Neural progenitor cell (in vitro differentiated cells): ENCODE results near the gene SHROOM1. TPM values are rescaled to one million over a fixed set of nuclear protein-coding genes. Genes with fewer than 3 reads are reported as not detected.

Source experiments
- DNase-seq: peaks from one replicate; pipeline ENCODE4 v3.0.0-alpha.2; 2016; ENCODE audit warnings: low spot score
- H2AFZ ChIP-seq: fragments of 200-600 bp; sonication (generic); replicated peaks from 2 replicates; pipeline ENCODE4 v1.6.1; 2016; ENCODE audit warnings: antibody characterized with exemption
- H3F3A ChIP-seq: fragments of 200-600 bp; sonication (generic); 2 replicates; pipeline ENCODE4 v1.6.1; 2016; ENCODE audit warnings: antibody characterized with exemption, low read depth
- H3K27ac ChIP-seq: fragments of 200-600 bp; sonication (generic); 2 replicates; pipeline ENCODE4 v1.5.1; 2016; ENCODE audit warnings: mild to moderate bottlenecking
- H3K27me3 ChIP-seq: fragments of 200-600 bp; sonication (generic); 2 replicates; pipeline ENCODE4 v1.6.1; 2016; ENCODE audit warnings: mild to moderate bottlenecking, moderate library complexity
- H3K36me3 ChIP-seq: fragments of 200-600 bp; sonication (generic); 2 replicates; pipeline ENCODE4 v1.5.1; 2016
- H3K4me1 ChIP-seq: fragments of 200-600 bp; sonication (generic); 2 replicates; pipeline ENCODE4 v1.6.1; 2016; ENCODE audit warnings: mixed run types
- H3K4me2 ChIP-seq: fragments of 200-600 bp; sonication (generic); 2 replicates; pipeline ENCODE4 v1.6.1; 2016
- H3K4me3 ChIP-seq: fragments of 200-600 bp; sonication (generic); 2 replicates; pipeline ENCODE4 v1.5.1; 2016
- H3K79me2 ChIP-seq: fragments of 200-600 bp; sonication (generic); 2 replicates; pipeline ENCODE4 v1.6.1; 2016; ENCODE audit warnings: low read depth
- H3K9ac ChIP-seq: fragments of 200-600 bp; sonication (generic); 2 replicates; pipeline ENCODE4 v1.6.1; 2016
- H3K9me3 ChIP-seq: fragments of 200-600 bp; sonication (generic); 2 replicates; pipeline ENCODE4 v1.5.1; 2016; ENCODE audit warnings: low read depth
- H4K20me1 ChIP-seq: fragments of 200-600 bp; sonication (generic); 2 replicates; pipeline ENCODE4 v1.6.1; 2016; ENCODE audit warnings: low read depth
- H3K27ac Mint-ChIP-seq: 3 replicates; pipeline ENCODE4 v1.8.0; 2021; ENCODE audit warnings: mixed read lengths
- H3K27me3 Mint-ChIP-seq: 2 replicates; pipeline ENCODE4 v1.8.0; 2022; ENCODE audit warnings: low read depth, mild to moderate bottlenecking, inconsistent platforms, moderate library complexity, mixed read lengths; ENCODE audit not compliant: insufficient read depth
- H3K36me3 Mint-ChIP-seq: 3 replicates; pipeline ENCODE4 v1.8.0; 2021; ENCODE audit warnings: mixed read lengths
- H3K4me1 Mint-ChIP-seq: 3 replicates; pipeline ENCODE4 v1.8.0; 2021; ENCODE audit warnings: mixed read lengths
- H3K4me3 Mint-ChIP-seq: 3 replicates; pipeline ENCODE4 v1.8.0; 2021; ENCODE audit warnings: mild to moderate bottlenecking, moderate library complexity, mixed read lengths
- H3K9me3 Mint-ChIP-seq: 3 replicates; pipeline ENCODE4 v1.8.0; 2020; ENCODE audit warnings: mixed read lengths
- CTCF ChIP-seq: fragments of 200-600 bp; sonication (generic); IDR thresholded peaks from 2 replicates; pipeline ENCODE4 v1.5.1; 2017; ENCODE audit warnings: antibody characterized with exemption, mild to moderate bottlenecking
- EZH2 ChIP-seq: fragments of 200-600 bp; sonication (generic); IDR thresholded peaks from 2 replicates; pipeline ENCODE4 v1.6.1; 2017; ENCODE audit warnings: antibody characterized with exemption, mild to moderate bottlenecking, moderate library complexity
- EZH2phosphoT487 ChIP-seq: fragments of 200-600 bp; sonication (generic); IDR thresholded peaks from 2 replicates; pipeline ENCODE4 v1.6.1; 2017; ENCODE audit warnings: antibody characterized with exemption
- total RNA-seq: library from RNA; depleted of rRNA; stranded (reverse); fragments of >200 nt; gene quantifications from 2 replicates; pipeline ENCODE4 v1.2.3, GENCODE V29; 2015; ENCODE audit warnings: low replicate concordance

SHROOM1 gene
- total RNA-seq, 1 donor from 2014 or later: 0.36 TPM

- Histone ChIP-seq H2AFZ (peak overlapping the region; percentile 64), H3K79me2 (peaks cover 19% of the 10 kb centered on the region), H3K4me2 (peak overlapping the region; percentile 75), H3K27me3 (no peaks in the 10 kb centered on the region), H3K9me3 (no peaks in the 10 kb centered on the region), H3K27ac (peak overlapping the region; percentile 80), H3K9ac (no peak overlapping the region), H3K4me3 (peak overlapping the region; percentile 75), H3F3A (peaks cover 21% of the 10 kb centered on the region), H3K36me3 (no peaks in the 10 kb centered on the region), H3K4me1 (peaks cover 11% of the 10 kb centered on the region), H4K20me1 (peaks cover 13% of the 10 kb centered on the region)
- H3K36me3 Mint-ChIP-seq: peaks cover 10% of the 10 kb centered on the region
- peaks cover 22% of the 10 kb centered on the region for H3K4me1 Mint-ChIP-seq
- peak overlapping the region; percentile 99 for H3K27ac Mint-ChIP-seq
- H3K4me3 Mint-ChIP-seq: peak overlapping the region; percentile 100
- peaks cover 3% of the 10 kb centered on the region for H3K27me3 Mint-ChIP-seq
- no peaks in the 10 kb centered on the region for H3K9me3 Mint-ChIP-seq
- DNase-seq: no peak
- TF ChIP-seq EZH2phosphoT487: no peak
- no peak for TF ChIP-seq EZH2
- no peak for TF ChIP-seq CTCF
Measured at GRCh38 chr5:132865668-132866341, 35.4 kb upstream of the SHROOM1 start.

GRCh38 chr5:132860742-132861141 lies 30.3 kb upstream of the SHROOM1 start:
- H4K20me1 ChIP-seq: no peaks in the 10 kb centered on the region
- H3K4me3 ChIP-seq: no peak overlapping the region
- H3K27ac ChIP-seq: no peak overlapping the region
- H3K4me2 ChIP-seq: no peak overlapping the region
- H3K36me3 Mint-ChIP-seq: no peaks in the 10 kb centered on the region
- no peak overlapping the region for H3K4me3 Mint-ChIP-seq
- H3K4me1 Mint-ChIP-seq: peaks cover 6% of the 10 kb centered on the region
- peaks cover 4% of the 10 kb centered on the region for H3K4me1 ChIP-seq
- H3K36me3 ChIP-seq: no peaks in the 10 kb centered on the region
- TF ChIP-seq CTCF (no peak), EZH2 (no peak), EZH2phosphoT487 (no peak)
- H3K27ac Mint-ChIP-seq: no peak overlapping the region
- H3F3A ChIP-seq: peaks cover 8% of the 10 kb centered on the region
- H2AFZ ChIP-seq: no peak overlapping the region
- H3K27me3 ChIP-seq: no peaks in the 10 kb centered on the region
- H3K9ac ChIP-seq: no peak overlapping the region
- no peak for DNase-seq
- H3K9me3 ChIP-seq: no peaks in the 10 kb centered on the region
- no peaks in the 10 kb centered on the region for H3K79me2 ChIP-seq
- H3K27me3 Mint-ChIP-seq: peaks cover 3% of the 10 kb centered on the region
- no peaks in the 10 kb centered on the region for H3K9me3 Mint-ChIP-seq

GRCh38 chr5:132859889-132860437 lies 29.5 kb upstream of the SHROOM1 start:
- Histone ChIP-seq H3K79me2 (no peaks in the 10 kb centered on the region), H3K27me3 (no peaks in the 10 kb centered on the region), H3K9me3 (no peaks in the 10 kb centered on the region), H3K27ac (no peak overlapping the region), H3K36me3 (no peaks in the 10 kb centered on the region), H3K4me2 (no peak overlapping the region), H2AFZ (no peak overlapping the region), H3K4me1 (no peaks in the 10 kb centered on the region), H3K9ac (no peak overlapping the region), H3F3A (peaks cover under 1% of the 10 kb centered on the region), H4K20me1 (no peaks in the 10 kb centered on the region), H3K4me3 (no peak overlapping the region)
- Mint-ChIP-seq H3K4me3 (no peak overlapping the region), H3K27ac (no peak overlapping the region), H3K27me3 (peaks cover 3% of the 10 kb centered on the region), H3K9me3 (no peaks in the 10 kb centered on the region), H3K36me3 (no peaks in the 10 kb centered on the region), H3K4me1 (no peaks in the 10 kb centered on the region)
- DNase-seq: no peak
- TF ChIP-seq EZH2: no peak
- no peak for TF ChIP-seq CTCF
- no peak for TF ChIP-seq EZH2phosphoT487
